Spleen (tissue), 7 donors: ENCODE measurements around the gene ALX4.

Source experiments
- POLR2A ChIP-seq, 3 donors: fragments of 450-650 bp; IDR thresholded peaks; one replicate each; pipeline ENCODE4 v1.5.1; 2017; ENCODE audit warnings: antibody characterized with exemption in 3 of 3, mild to moderate bottlenecking in 1 of 3
- TF ChIP-seq, protein P1 (sequence below), 11 experiments: fragments of 200-600 bp in 7 of 11; fragments of 450-650 bp in 4 of 11; sonication (generic) in 4 of 11; IDR thresholded peaks in 8 of 11; conservative IDR thresholded peaks in 3 of 11; 1 replicate in 7 of 11; 2 replicates in 4 of 11; pipeline versions ENCODE4 v1.4.0 to v1.8.0; 2016 to 2021; ENCODE audit warnings: antibody characterized with exemption in 11 of 11, inconsistent platforms in 4 of 11, mild to moderate bottlenecking in 1 of 11
- donor health status: DM: no; HTN: no; CAD: no; lungs with moderate emphysema.
- donor health status: DM: no; HTN: no; CAD: no.
- donor health status: DM: no; HTN: no; CAD: no.

DNA sequence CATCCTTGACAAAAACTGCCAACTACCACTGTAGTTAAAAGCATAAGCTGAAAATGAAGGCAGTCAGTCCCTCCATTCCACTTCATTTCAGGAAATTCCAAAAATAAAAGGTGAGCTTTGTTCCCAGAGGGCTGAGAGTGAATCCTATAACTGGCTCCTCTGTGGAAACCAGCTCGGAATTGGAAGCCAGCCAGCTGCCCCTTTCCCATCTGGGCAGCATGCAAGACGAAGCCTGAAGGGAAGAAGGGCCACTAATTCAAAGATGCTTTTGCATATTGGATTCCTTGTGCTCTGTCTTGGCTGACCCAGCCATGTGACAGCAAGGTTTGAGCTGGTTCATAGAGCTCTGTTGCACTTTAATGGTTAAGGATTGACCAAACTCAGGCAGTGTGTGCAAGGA lies 83.4 kb downstream of the ALX4 start:
- TF ChIP-seq POLR2A (IDR thresholded peaks at IDR 0.05): no peak
- TF ChIP-seq, protein P1, sequence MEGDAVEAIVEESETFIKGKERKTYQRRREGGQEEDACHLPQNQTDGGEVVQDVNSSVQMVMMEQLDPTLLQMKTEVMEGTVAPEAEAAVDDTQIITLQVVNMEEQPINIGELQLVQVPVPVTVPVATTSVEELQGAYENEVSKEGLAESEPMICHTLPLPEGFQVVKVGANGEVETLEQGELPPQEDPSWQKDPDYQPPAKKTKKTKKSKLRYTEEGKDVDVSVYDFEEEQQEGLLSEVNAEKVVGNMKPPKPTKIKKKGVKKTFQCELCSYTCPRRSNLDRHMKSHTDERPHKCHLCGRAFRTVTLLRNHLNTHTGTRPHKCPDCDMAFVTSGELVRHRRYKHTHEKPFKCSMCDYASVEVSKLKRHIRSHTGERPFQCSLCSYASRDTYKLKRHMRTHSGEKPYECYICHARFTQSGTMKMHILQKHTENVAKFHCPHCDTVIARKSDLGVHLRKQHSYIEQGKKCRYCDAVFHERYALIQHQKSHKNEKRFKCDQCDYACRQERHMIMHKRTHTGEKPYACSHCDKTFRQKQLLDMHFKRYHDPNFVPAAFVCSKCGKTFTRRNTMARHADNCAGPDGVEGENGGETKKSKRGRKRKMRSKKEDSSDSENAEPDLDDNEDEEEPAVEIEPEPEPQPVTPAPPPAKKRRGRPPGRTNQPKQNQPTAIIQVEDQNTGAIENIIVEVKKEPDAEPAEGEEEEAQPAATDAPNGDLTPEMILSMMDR (IDR thresholded peaks at IDR 0.05 in 8 of 11, conservative IDR thresholded peaks at IDR 0.05 in 3 of 11): no peak
